HepG2 (cell line): Measurements from ENCODE around the gene GABRG3. TPM values are rescaled to one million over a fixed set of nuclear protein-coding genes. Genes with fewer than 3 reads are reported as not detected.

Experiments used
- ATAC-seq: fragments of 200-7000 bp; cut with Tn5 transposase; 3 replicates; pipeline ENCODE4 v1.9.1; 2020; ENCODE audit warnings: mild to moderate bottlenecking, moderate library complexity
- BruUV-seq: library from RNA; stranded (reverse); fragments of 400-500 nt; replicated peaks from 2 replicates; lab custom pipeline; 2021; lab: Mats Ljungman, UMichigan
- CTCF ChIA-PET: fragments of 300-600 bp; formaldehyde crosslinking; extraction: SDS; loops from one replicate; lab custom pipeline; 2021; ENCODE audit warnings: low total read pairs, inconsistent platforms, low intra/inter-chr PET ratio; lab: Yijun Ruan, JAX
- POLR2A ChIA-PET: fragments of 350-600 bp; sonication (Branson Sonifier 250); formaldehyde crosslinking; loops from one replicate; lab custom pipeline; 2020; ENCODE audit warnings: antibody characterized with exemption, inconsistent platforms; lab: Yijun Ruan, JAX
- DNase-seq: peaks from one replicate; pipeline ENCODE4 v3.0.0-alpha.2; 2015; ENCODE audit warnings: low spot score
- FAIRE-seq: peaks from 3 replicates; lab custom pipeline; 2011; peaks lifted over from hg19 to GRCh38; lab: Jason Lieb, UNC
- H2AFZ ChIP-seq: one replicate; pipeline ENCODE4 v1.6.1; 2011; ENCODE audit warnings: low read length, inconsistent platforms
- H3K27ac ChIP-seq: fragments of 300-600 bp; 3 replicates; pipeline ENCODE4 v1.8.0; 2011; ENCODE audit warnings: mixed run types, mild to moderate bottlenecking, mixed read lengths, low read length, inconsistent platforms; ENCODE audit not compliant: insufficient read depth; ENCODE audit errors: extremely low read length
- H3K27me3 ChIP-seq, 2 experiments: fragments of 200-600 bp in 1 of 2; 2 replicates in 1 of 2; 3 replicates in 1 of 2; pipeline versions ENCODE4 v1.6.0 to v1.8.0; 2011; ENCODE audit warnings: low read length in 2 of 2, mild to moderate bottlenecking in 2 of 2, moderate library complexity in 2 of 2, inconsistent platforms in 1 of 2; ENCODE audit not compliant: insufficient read depth in 2 of 2, control insufficient read depth in 1 of 2
- H3K36me3 ChIP-seq, 2 experiments: fragments of 200-600 bp in 1 of 2; replicated peaks in 1 of 2; 2 replicates in 1 of 2; 3 replicates in 1 of 2; pipeline versions ENCODE4 v1.5.1 to v1.8.0; 2011; ENCODE audit warnings: low read length in 2 of 2, inconsistent platforms in 1 of 2; ENCODE audit not compliant: insufficient read depth in 2 of 2, control insufficient read depth in 1 of 2
- H3K4me1 ChIP-seq: 2 replicates; pipeline ENCODE4 v1.5.1; 2012; ENCODE audit warnings: low read length, inconsistent platforms; ENCODE audit not compliant: insufficient read depth
- H3K4me2 ChIP-seq: 2 replicates; pipeline ENCODE4 v1.6.0; 2011; ENCODE audit warnings: low read depth, low read length, inconsistent platforms
- H3K4me3 ChIP-seq, 3 experiments: fragments of 200-600 bp in 1 of 3; sonication (generic), shearing (Covaris generic) in 1 of 3; replicated peaks in 1 of 3; 2 replicates each; pipeline ENCODE4 v1.5.1; 2011 to 2016; ENCODE audit warnings: low read length in 3 of 3, inconsistent platforms in 2 of 3, low read depth in 2 of 3, mild to moderate bottlenecking in 2 of 3, control low read depth in 1 of 3, mixed read lengths in 1 of 3; ENCODE audit not compliant: insufficient read depth in 1 of 3
- H3K79me2 ChIP-seq: one replicate; pipeline ENCODE4 v1.6.1; 2011; ENCODE audit warnings: low read length, inconsistent platforms; ENCODE audit not compliant: insufficient read depth
- H3K9ac ChIP-seq: 2 replicates; pipeline ENCODE4 v1.6.0; 2011; ENCODE audit warnings: mild to moderate bottlenecking, low read depth, low read length, inconsistent platforms; ENCODE audit not compliant: insufficient read depth
- H3K9me3 ChIP-seq: 2 replicates; pipeline ENCODE4 v1.5.1; 2012; ENCODE audit warnings: mild to moderate bottlenecking, low read length
- H4K20me1 ChIP-seq: 2 replicates; pipeline ENCODE4 v1.6.0; 2011; ENCODE audit warnings: inconsistent platforms, mild to moderate bottlenecking, low read length, moderate library complexity; ENCODE audit not compliant: insufficient read depth
- ASH2L ChIP-seq: fragments of 300-600, 200-600 bp; sonication (generic); IDR thresholded peaks from 2 replicates; pipeline ENCODE4 v1.7.0; 2017; ENCODE audit warnings: low read depth, mild to moderate bottlenecking, moderate library complexity, mixed read lengths, low read length; ENCODE audit not compliant: insufficient read length
- CAMTA2 ChIP-seq: sonication (generic); formaldehyde crosslinking; IDR thresholded peaks from 2 replicates; pipeline ENCODE4 v1.4.0; 2020; ENCODE audit warnings: mild to moderate bottlenecking, missing genetic modification reagents, borderline replicate concordance
- FOSL1 ChIP-seq: sonication (generic); formaldehyde crosslinking; IDR thresholded peaks from 2 replicates; pipeline ENCODE4 v1.9.0; 2021; ENCODE audit warnings: missing genetic modification reagents, borderline replicate concordance
- FOXP1 ChIP-seq, 2 experiments: fragments of 450-650 bp in 1 of 2; IDR thresholded peaks; 2 replicates each; pipeline ENCODE4 v1.6.1; 2017 to 2018; ENCODE audit warnings: antibody characterized with exemption in 1 of 2
- GPN1 ChIP-seq: sonication (generic); formaldehyde crosslinking; IDR thresholded peaks from 2 replicates; pipeline ENCODE4 v1.5.1; 2020; ENCODE audit warnings: missing genetic modification reagents, borderline replicate concordance
- HNRNPLL ChIP-seq: fragments of 200-400 bp; formaldehyde crosslinking; IDR thresholded peaks from 2 replicates; pipeline ENCODE4 v1.6.1; 2017; ENCODE audit warnings: mild to moderate bottlenecking, low read depth, low read length; ENCODE audit not compliant: poor library complexity, severe bottlenecking
- HOMEZ ChIP-seq: IDR thresholded peaks from 2 replicates; pipeline ENCODE4 v1.6.1; 2016; ENCODE audit warnings: low read depth
- KAT2B ChIP-seq: fragments of 150-350 bp; IDR thresholded peaks from 2 replicates; pipeline ENCODE4 v1.6.1; 2014; ENCODE audit warnings: low read depth, low read length, borderline replicate concordance
- NR2C2 ChIP-seq: sonication (generic); formaldehyde crosslinking; IDR thresholded peaks from 2 replicates; pipeline ENCODE4 v1.4.0; 2020; ENCODE audit warnings: missing genetic modification reagents, mild to moderate bottlenecking, moderate library complexity, borderline replicate concordance
- POLR2A ChIP-seq, 2 experiments: IDR thresholded peaks; 2 replicates each; pipeline ENCODE4 v1.6.1; 2011; ENCODE audit warnings: low read depth in 2 of 2, low read length in 2 of 2, mild to moderate bottlenecking in 1 of 2, moderate library complexity in 1 of 2; ENCODE audit not compliant: insufficient read depth in 1 of 2
- SCMH1 ChIP-seq: sonication (generic); formaldehyde crosslinking; IDR thresholded peaks from 2 replicates; pipeline ENCODE4 v1.9.0; 2021; ENCODE audit warnings: missing genetic modification reagents, mild to moderate bottlenecking, borderline replicate concordance
- TFDP1 ChIP-seq: IDR thresholded peaks from 2 replicates; pipeline ENCODE4 v1.6.1; 2016; ENCODE audit warnings: missing compliant biosample characterization, missing genetic modification reagents, borderline replicate concordance
- ZNF660 ChIP-seq: sonication (generic); formaldehyde crosslinking; IDR thresholded peaks from 2 replicates; pipeline ENCODE4 v1.5.1; 2020; ENCODE audit warnings: mild to moderate bottlenecking, low read depth, missing genetic modification reagents, borderline replicate concordance
- WGBS: methylation state at CpG from one replicate; pipeline ENCODE4 v1.1.6; 2017; ENCODE audit warnings: low lambda C conversion rate; 5-methylcytosine and 5-hydroxymethylcytosine counted together
- in situ Hi-C: cut with HindIII; loops from 2 replicates; pipeline ENCODE4 v1.10.0; 2017; ENCODE audit warnings: low pct_unique_long_range_greater_than_20kb; ENCODE audit not compliant: extremely low pct_ligation_motif_present
- intact Hi-C: fragments of 100-400 bp; cut with micrococcal nuclease; formaldehyde crosslinking; loops from one replicate; pipeline ENCODE4 v1.10.0; 2022; ENCODE audit not compliant: unreplicated experiment
- polyA plus RNA-seq, 8 experiments: library from polyadenylated mRNA; depleted of rRNA in 3 of 8; stranded (reverse) in 7 of 8; unstranded in 1 of 8; fragments of >200 nt; fragmentation: Illumina TruSeq in 4 of 8; extraction: Trizol in 4 of 8; gene quantifications; 2 replicates each; pipeline versions ENCODE4 v1.2.1 to v1.2.3, GENCODE V29; 2011 to 2016; ENCODE audit warnings: low read depth in 4 of 8, missing spikeins in 1 of 8, mixed read lengths in 1 of 8; ENCODE audit not compliant: insufficient read depth in 1 of 8
- total RNA-seq, 5 experiments: library from RNA; depleted of rRNA; stranded (reverse); fragments of >200 nt; fragmentation: Illumina TruSeq; extraction: Trizol; gene quantifications; 2 replicates each; pipeline ENCODE4 v1.2.3, GENCODE V29; 2016; ENCODE audit warnings: low read depth in 1 of 5
- TF ChIP-seq, protein P1 (sequence below): sonication (generic); formaldehyde crosslinking; IDR thresholded peaks from 2 replicates; pipeline ENCODE4 v1.5.0; 2020; ENCODE audit warnings: mild to moderate bottlenecking, missing genetic modification reagents, borderline replicate concordance

The GABRG3 gene
- total and polyA plus RNA-seq, 2 of the 13 experiments (the other 11 are each of a cell fraction or from before 2014, with no cell fraction given), result not detected

DNA sequence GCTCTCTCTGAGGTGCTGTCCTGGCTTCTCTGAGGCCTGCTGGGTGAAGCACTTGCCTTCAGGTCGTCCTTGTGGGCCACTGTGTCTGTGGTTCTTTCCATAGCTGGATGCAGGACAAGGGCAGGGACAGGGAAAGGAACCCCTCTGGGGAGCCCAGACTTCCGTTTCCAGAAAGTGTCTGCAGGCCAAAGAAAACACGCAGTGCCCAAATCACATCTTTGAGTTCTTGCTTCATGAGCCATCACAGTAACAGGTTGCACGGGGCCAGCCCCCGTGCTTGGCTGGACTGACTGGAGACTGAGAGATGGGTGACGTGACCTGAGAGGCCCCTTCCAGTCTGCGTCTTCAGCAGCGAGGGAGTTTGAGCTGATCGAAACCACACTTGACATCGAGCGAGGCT lies 115.8 kb downstream of the GABRG3 start (continued):
- TF ChIP-seq, protein P1, sequence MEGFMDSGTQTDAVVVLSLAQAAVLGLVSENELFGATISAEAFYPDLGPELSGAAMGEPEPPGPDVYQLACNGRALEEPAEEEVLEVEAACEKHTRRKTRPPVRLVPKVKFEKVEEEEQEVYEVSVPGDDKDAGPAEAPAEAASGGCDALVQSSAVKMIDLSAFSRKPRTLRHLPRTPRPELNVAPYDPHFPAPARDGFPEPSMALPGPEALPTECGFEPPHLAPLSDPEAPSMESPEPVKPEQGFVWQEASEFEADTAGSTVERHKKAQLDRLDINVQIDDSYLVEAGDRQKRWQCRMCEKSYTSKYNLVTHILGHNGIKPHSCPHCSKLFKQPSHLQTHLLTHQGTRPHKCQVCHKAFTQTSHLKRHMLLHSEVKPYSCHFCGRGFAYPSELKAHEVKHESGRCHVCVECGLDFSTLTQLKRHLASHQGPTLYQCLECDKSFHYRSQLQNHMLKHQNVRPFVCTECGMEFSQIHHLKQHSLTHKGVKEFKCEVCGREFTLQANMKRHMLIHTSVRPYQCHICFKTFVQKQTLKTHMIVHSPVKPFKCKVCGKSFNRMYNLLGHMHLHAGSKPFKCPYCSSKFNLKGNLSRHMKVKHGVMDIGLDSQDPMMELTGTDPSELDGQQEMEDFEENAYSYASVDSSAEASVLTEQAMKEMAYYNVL (CRISPR knock-in tag), result no peak
- no peak for TF ChIP-seq ASH2L
- no peak for TF ChIP-seq TFDP1
- no peak for TF ChIP-seq POLR2A (IDR thresholded peaks at IDR 0.05; ENCODE audit: insufficient read depth in 1 of 2, low read depth in 2 of 2, low read length in 2 of 2)
- TF ChIP-seq GPN1 (CRISPR knock-in tag), result no peak
- no peak for TF ChIP-seq CAMTA2
- TF ChIP-seq KAT2B, result no peak
- TF ChIP-seq, all 625 proteins: peak for 0

DNA sequence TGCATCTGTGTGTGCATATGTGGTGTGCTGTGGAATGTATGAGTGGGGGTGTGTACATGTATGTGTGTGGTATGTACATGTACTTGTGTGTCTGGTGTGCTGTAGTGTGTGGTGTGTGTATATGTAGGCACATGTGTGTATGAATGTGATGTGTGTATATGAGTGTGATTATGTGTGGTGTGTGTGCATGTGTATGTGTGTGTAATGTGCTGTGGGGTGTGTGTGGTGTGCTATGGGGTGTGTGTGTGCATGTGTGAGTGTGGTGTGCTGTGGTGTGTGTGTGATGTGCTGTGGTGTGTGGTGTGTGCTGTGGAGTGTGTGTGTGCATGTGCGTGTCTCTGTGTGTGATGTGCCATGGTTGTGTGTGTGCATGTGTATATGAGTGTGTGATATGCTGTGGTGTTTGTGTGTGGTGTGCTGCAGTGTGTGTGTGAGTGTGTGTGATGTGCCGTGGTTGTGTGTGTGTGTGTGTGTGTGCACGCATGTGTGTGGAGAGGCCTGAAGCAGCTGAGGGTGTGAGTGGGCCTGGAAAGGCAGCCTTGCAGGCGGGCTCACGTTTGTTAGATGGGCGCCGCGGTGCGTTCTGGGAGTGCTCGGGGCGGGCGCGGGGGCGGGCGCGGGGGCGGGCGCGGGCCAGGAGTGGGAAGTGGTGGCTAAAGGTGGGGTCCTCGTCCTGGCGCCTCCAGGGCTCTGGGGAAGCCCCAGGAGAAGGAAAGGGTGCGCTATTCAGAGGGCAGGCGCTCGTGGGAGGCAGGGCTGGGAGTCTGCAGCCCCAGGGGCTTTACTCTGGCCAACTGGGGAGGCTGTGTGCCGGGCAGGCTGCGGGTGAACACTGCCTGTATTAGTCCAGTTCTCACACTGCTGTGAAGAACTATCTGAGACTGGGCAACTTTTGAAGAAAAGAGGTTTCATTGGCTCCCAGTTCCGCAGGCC lies 116.9 kb downstream of the GABRG3 start:
- ChIA-PET POLR2A (no interaction called here), CTCF (no interaction called here)
- no peaks in the 10 kb centered on the region; a peak in 1 of 5 replicates for H3K27me3 ChIP-seq
- DNase-seq (no peak), FAIRE-seq (no peak), ATAC-seq (no peak)
- no peak overlapping the region for H3K4me2 ChIP-seq
- H3K4me3 ChIP-seq, result no peak overlapping the region
- H3K36me3 ChIP-seq, result no peaks in the 10 kb centered on the region
- H3K79me2 ChIP-seq, result no peaks in the 10 kb centered on the region
- no peak overlapping the region for H3K27ac ChIP-seq
- no peaks in the 10 kb centered on the region for H4K20me1 ChIP-seq
- no peak overlapping the region for H3K9ac ChIP-seq
- no peak overlapping the region for H2AFZ ChIP-seq
- intact Hi-C loops (no loop called here), in situ Hi-C loops (no loop called here)
- H3K9me3 ChIP-seq, result peaks cover 10% of the 10 kb centered on the region; the same call in 1 of the 2 replicates
- 65% methylated on average over 12 of the region's 27 CpGs for WGBS
- no peaks in the 10 kb centered on the region for H3K4me1 ChIP-seq
- no TSS peak for BruUV-seq
- TF ChIP-seq FOXP1 (IDR thresholded peaks at IDR 0.05) (peak; percentile 14; the same call in 1 of the 2 replicates), FOXP1 (CRISPR knock-in tag; IDR thresholded peaks at IDR 0.05) (no peak), SCMH1 (no peak), ZNF660 (CRISPR knock-in tag) (no peak), HOMEZ (CRISPR knock-in tag) (no peak), NR2C2 (CRISPR knock-in tag) (no peak), HNRNPLL (no peak), FOSL1 (CRISPR knock-in tag) (no peak)
